ENCODE results near the gene MICOS13. TPM values are rescaled to one million over a fixed set of nuclear protein-coding genes. Genes with fewer than 3 reads are reported as not detected.

MICOS13 gene
- total RNA-seq, 1 donor from 2014 or later = 7.5 TPM

DNA sequence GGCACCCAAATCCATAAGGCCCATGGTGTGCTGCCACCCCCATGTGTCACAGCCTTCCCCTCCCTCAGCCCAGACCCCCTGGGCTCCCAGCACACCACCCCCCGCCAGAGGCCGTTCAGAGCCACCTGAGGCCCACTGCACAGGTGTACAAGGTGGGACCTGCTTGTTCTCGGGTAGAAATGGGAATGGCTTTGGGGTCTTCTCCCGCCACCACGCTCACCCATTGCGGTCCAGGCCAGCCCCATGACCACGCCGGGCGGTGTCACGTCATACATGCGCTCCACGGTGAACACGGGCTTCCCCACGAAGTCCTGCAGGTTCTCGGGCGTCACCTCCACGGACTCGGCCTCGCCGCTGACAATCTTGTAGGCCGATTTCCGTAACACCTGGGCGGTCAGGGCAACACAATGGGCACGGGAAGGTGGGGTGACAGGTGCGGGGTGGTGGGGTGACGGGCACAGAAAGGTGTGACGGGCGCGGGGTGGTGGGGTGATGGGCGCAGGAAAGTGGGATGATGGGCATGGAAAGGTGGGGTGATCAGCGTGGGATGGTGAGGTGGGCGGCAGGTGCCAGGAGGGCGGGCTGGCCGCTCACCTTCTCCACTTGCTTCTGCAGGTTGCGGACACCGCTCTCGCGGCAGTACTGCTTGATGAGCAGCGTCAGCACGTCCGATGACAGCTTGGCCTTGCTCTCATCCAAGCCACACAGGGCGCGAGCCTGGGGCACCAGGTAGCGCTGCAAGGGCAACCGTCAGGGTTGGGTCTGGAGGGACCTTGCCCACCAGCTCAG lies 14.0 kb upstream of the MICOS13 start:
- Mint-ChIP-seq H3K27me3 (ENCODE audit: insufficient read depth, low read depth) (peaks cover 18% of the 10 kb centered on the region), H3K36me3 (peaks cover 6% of the 10 kb centered on the region), H3K4me1 (peaks cover 13% of the 10 kb centered on the region), H3K9me3 (no peaks in the 10 kb centered on the region), H3K27ac (no peak overlapping the region), H3K4me3 (no peak overlapping the region)
- Histone ChIP-seq H3K27ac (no peak overlapping the region), H3K4me1 (no peaks in the 10 kb centered on the region), H3K79me2 (ENCODE audit: low read depth) (peaks cover 43% of the 10 kb centered on the region), H4K20me1 (ENCODE audit: low read depth) (peaks cover 73% of the 10 kb centered on the region), H2AFZ (replicated peaks) (no peak overlapping the region), H3K9ac (no peak overlapping the region), H3K4me3 (no peak overlapping the region), H3K36me3 (no peaks in the 10 kb centered on the region), H3K27me3 (no peaks in the 10 kb centered on the region), H3K9me3 (ENCODE audit: low read depth) (no peaks in the 10 kb centered on the region), H3K4me2 (no peak overlapping the region), H3F3A (ENCODE audit: low read depth) (peaks cover 35% of the 10 kb centered on the region)
- no peak for DNase-seq (ENCODE audit: low spot score)
- TF ChIP-seq CTCF (IDR thresholded peaks at IDR 0.05) = no peak
- no peak for TF ChIP-seq EZH2phosphoT487 (IDR thresholded peaks at IDR 0.05)
- no peak for TF ChIP-seq EZH2 (IDR thresholded peaks at IDR 0.05)

GRCh38 chr19:5693195-5694166 lies 13.2 kb upstream of the MICOS13 start:
- peaks cover 42% of the 10 kb centered on the region for H3F3A ChIP-seq (ENCODE audit: low read depth)
- no peak overlapping the region for H3K9ac ChIP-seq
- H3K4me3 Mint-ChIP-seq = no peak overlapping the region
- no peak overlapping the region for H3K27ac Mint-ChIP-seq
- H4K20me1 ChIP-seq (ENCODE audit: low read depth) = peaks cover 70% of the 10 kb centered on the region
- no peaks in the 10 kb centered on the region for H3K4me1 ChIP-seq
- no peak for DNase-seq (ENCODE audit: low spot score)
- no peak overlapping the region for H3K4me3 ChIP-seq
- H3K9me3 Mint-ChIP-seq = no peaks in the 10 kb centered on the region
- no peaks in the 10 kb centered on the region for H3K27me3 ChIP-seq
- no peak overlapping the region for H3K4me2 ChIP-seq
- H3K27me3 Mint-ChIP-seq (ENCODE audit: insufficient read depth, low read depth) = peaks cover 16% of the 10 kb centered on the region
- no peaks in the 10 kb centered on the region for H3K36me3 Mint-ChIP-seq
- peaks cover 15% of the 10 kb centered on the region for H3K4me1 Mint-ChIP-seq
- H3K79me2 ChIP-seq (ENCODE audit: low read depth) = peaks cover 43% of the 10 kb centered on the region
- H3K9me3 ChIP-seq (ENCODE audit: low read depth) = no peaks in the 10 kb centered on the region
- no peak overlapping the region for H3K27ac ChIP-seq
- no peak for TF ChIP-seq CTCF (IDR thresholded peaks at IDR 0.05)
- no peak for TF ChIP-seq EZH2phosphoT487 (IDR thresholded peaks at IDR 0.05)
- TF ChIP-seq EZH2 (IDR thresholded peaks at IDR 0.05) = no peak
- H2AFZ ChIP-seq (replicated peaks) = no peak overlapping the region
- H3K36me3 ChIP-seq = no peaks in the 10 kb centered on the region

DNA sequence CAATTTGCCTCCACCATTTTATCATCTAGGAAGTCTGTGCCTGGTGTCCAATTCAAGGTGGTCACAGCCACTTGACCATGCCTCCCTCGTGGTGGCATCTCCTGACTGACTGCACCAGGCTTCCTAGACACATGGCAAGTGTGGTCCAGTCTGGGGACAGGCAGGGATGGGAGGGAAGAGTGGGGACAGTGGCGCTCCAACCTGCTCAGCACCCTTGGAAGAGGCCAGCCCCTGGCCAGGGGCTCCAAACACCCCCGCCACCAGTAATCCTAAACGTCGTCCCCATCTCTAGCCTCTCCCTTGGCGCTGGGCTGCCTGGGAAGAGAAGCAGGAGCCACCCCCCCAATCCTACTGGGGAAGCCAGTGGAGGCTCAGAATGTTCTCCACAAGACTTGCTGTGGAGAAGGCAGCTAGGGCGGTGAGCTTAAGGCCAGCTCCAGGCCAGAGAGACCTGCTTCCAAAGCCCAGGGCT lies 12.4 kb upstream of the MICOS13 start:
- TF ChIP-seq EZH2 (IDR thresholded peaks at IDR 0.05) = no peak
- TF ChIP-seq CTCF (IDR thresholded peaks at IDR 0.05) = no peak
- no peak for TF ChIP-seq EZH2phosphoT487 (IDR thresholded peaks at IDR 0.05)
- Histone ChIP-seq H3K27me3 (no peaks in the 10 kb centered on the region), H3K36me3 (no peaks in the 10 kb centered on the region), H3K4me3 (no peak overlapping the region), H3K9ac (no peak overlapping the region), H3K4me1 (no peaks in the 10 kb centered on the region), H3K9me3 (ENCODE audit: low read depth) (no peaks in the 10 kb centered on the region), H3K27ac (no peak overlapping the region), H3K79me2 (ENCODE audit: low read depth) (peaks cover 43% of the 10 kb centered on the region), H4K20me1 (ENCODE audit: low read depth) (peaks cover 67% of the 10 kb centered on the region), H3K4me2 (no peak overlapping the region), H2AFZ (replicated peaks) (no peak overlapping the region), H3F3A (ENCODE audit: low read depth) (peaks cover 38% of the 10 kb centered on the region)
- H3K27me3 Mint-ChIP-seq (ENCODE audit: insufficient read depth, low read depth) = peaks cover 16% of the 10 kb centered on the region
- H3K9me3 Mint-ChIP-seq = no peaks in the 10 kb centered on the region
- peak overlapping the region; percentile 98 for H3K4me3 Mint-ChIP-seq
- DNase-seq (ENCODE audit: low spot score) = no peak
- no peak overlapping the region for H3K27ac Mint-ChIP-seq
- no peaks in the 10 kb centered on the region for H3K36me3 Mint-ChIP-seq
- peaks cover 15% of the 10 kb centered on the region for H3K4me1 Mint-ChIP-seq
